HEK293 (cell line): ENCODE results near the gene ACTR6.
A peak's percentile ranks its signal among the peaks of the same experiment; 100 is the strongest.

ENCODE experiments used
- CTCF ChIA-PET: fragments of 350-600 bp; formaldehyde crosslinking; extraction: SDS; loops from one replicate; lab custom pipeline; 2021; ENCODE audit warnings: antibody characterized with exemption; lab: Yijun Ruan, JAX
- POLR2A ChIA-PET: fragments of 300-600 bp; formaldehyde crosslinking; extraction: SDS; loops from one replicate; lab custom pipeline; 2020; ENCODE audit warnings: antibody characterized with exemption, inconsistent platforms; lab: Yijun Ruan, JAX
- H3K27ac ChIP-seq: fragments of 200-500 bp; sonication (Bioruptor generic); 2 replicates; pipeline ENCODE4 v1.5.1; 2014; ENCODE audit warnings: low read depth, low read length, control low read depth, inconsistent platforms; ENCODE audit errors: extremely low read depth
- H3K36me3 ChIP-seq, 2 experiments: fragments of 200-500 bp in 1 of 2; sonication (Bioruptor generic) in 1 of 2; 1 replicate in 1 of 2; 2 replicates in 1 of 2; pipeline ENCODE4 v1.5.1; 2014 to 2017; ENCODE audit warnings: inconsistent platforms in 2 of 2, low read length in 2 of 2; ENCODE audit not compliant: control insufficient read depth in 2 of 2, insufficient read depth in 1 of 2
- H3K4me1 ChIP-seq: fragments of 200-500 bp; sonication (Bioruptor generic); 2 replicates; pipeline ENCODE4 v1.5.1; 2014; ENCODE audit warnings: mild to moderate bottlenecking, low read length, inconsistent platforms; ENCODE audit not compliant: control insufficient read depth, insufficient read depth
- H3K4me3 ChIP-seq: 2 replicates; pipeline ENCODE4 v1.5.1; 2011; ENCODE audit warnings: low read depth, mild to moderate bottlenecking, control low read depth, low read length, moderate library complexity
- H3K9me3 ChIP-seq: fragments of 200-500 bp; sonication (Bioruptor generic); 2 replicates; pipeline ENCODE4 v1.5.1; 2014; ENCODE audit warnings: low read depth, low read length, inconsistent platforms; ENCODE audit not compliant: control insufficient read depth, insufficient read depth
- BCL11A ChIP-seq: fragments of 450-650 bp; formaldehyde crosslinking; IDR thresholded peaks from 2 replicates; pipeline ENCODE4 v1.5.1; 2016; ENCODE audit warnings: low read depth, missing biosample characterization, missing genetic modification characterization
- KLF1 ChIP-seq: fragments of 450-650 bp; formaldehyde crosslinking; IDR thresholded peaks from 2 replicates; pipeline ENCODE4 v1.5.1; 2016; ENCODE audit warnings: missing biosample characterization, missing genetic modification characterization
- PRDM1 ChIP-seq: fragments of 450-650 bp; formaldehyde crosslinking; IDR thresholded peaks from 2 replicates; pipeline ENCODE4; 2016; ENCODE audit warnings: missing biosample characterization, missing genetic modification characterization
- ZBTB48 ChIP-seq: fragments of 450-650 bp; formaldehyde crosslinking; IDR thresholded peaks from 2 replicates; pipeline ENCODE4 v1.5.1; 2016; ENCODE audit warnings: missing biosample characterization, missing genetic modification characterization
- ZNF121 ChIP-seq: fragments of 450-650 bp; formaldehyde crosslinking; IDR thresholded peaks from 2 replicates; pipeline ENCODE4 v1.5.1; 2016; ENCODE audit warnings: missing biosample characterization, missing genetic modification characterization
- ZNF133 ChIP-seq: fragments of 450-650 bp; formaldehyde crosslinking; IDR thresholded peaks from 2 replicates; pipeline ENCODE4 v1.5.1; 2016; ENCODE audit warnings: missing biosample characterization, missing genetic modification characterization
- ZNF248 ChIP-seq: fragments of 450-650 bp; formaldehyde crosslinking; IDR thresholded peaks from 2 replicates; pipeline ENCODE4 v1.5.1; 2017; ENCODE audit warnings: missing biosample characterization, missing genetic modification characterization
- ZNF266 ChIP-seq: fragments of 450-650 bp; formaldehyde crosslinking; IDR thresholded peaks from 2 replicates; pipeline ENCODE4 v1.5.1; 2016; ENCODE audit warnings: missing biosample characterization, missing genetic modification characterization, low read depth
- ZNF654 ChIP-seq: fragments of 450-650 bp; formaldehyde crosslinking; IDR thresholded peaks from 2 replicates; pipeline ENCODE4 v1.5.1; 2016; ENCODE audit warnings: low read depth, missing biosample characterization, missing genetic modification characterization
- ZNF670 ChIP-seq: fragments of 450-650 bp; formaldehyde crosslinking; IDR thresholded peaks from 2 replicates; pipeline ENCODE4 v1.5.1; 2016; ENCODE audit warnings: missing biosample characterization, missing genetic modification characterization, low read depth
- ZSCAN30 ChIP-seq: fragments of 450-650 bp; IDR thresholded peaks from 2 replicates; pipeline ENCODE4 v1.5.1; 2018; ENCODE audit warnings: missing biosample characterization, mild to moderate bottlenecking, missing genetic modification characterization, moderate library complexity
- TF ChIP-seq, protein P1 (sequence below): fragments of 450-650 bp; formaldehyde crosslinking; IDR thresholded peaks from 2 replicates; pipeline ENCODE4 v1.5.1; 2016; ENCODE audit warnings: missing biosample characterization, missing genetic modification characterization
- TF ChIP-seq, protein P2 (sequence below): fragments of 450-650 bp; formaldehyde crosslinking; IDR thresholded peaks from 2 replicates; pipeline ENCODE4; 2016; ENCODE audit warnings: missing biosample characterization, missing genetic modification characterization
- TF ChIP-seq, protein P3 (sequence below): fragments of 450-650 bp; formaldehyde crosslinking; IDR thresholded peaks from 2 replicates; pipeline ENCODE4 v1.5.1; 2016; ENCODE audit warnings: missing biosample characterization, missing genetic modification characterization

ACTR6 gene

DNA sequence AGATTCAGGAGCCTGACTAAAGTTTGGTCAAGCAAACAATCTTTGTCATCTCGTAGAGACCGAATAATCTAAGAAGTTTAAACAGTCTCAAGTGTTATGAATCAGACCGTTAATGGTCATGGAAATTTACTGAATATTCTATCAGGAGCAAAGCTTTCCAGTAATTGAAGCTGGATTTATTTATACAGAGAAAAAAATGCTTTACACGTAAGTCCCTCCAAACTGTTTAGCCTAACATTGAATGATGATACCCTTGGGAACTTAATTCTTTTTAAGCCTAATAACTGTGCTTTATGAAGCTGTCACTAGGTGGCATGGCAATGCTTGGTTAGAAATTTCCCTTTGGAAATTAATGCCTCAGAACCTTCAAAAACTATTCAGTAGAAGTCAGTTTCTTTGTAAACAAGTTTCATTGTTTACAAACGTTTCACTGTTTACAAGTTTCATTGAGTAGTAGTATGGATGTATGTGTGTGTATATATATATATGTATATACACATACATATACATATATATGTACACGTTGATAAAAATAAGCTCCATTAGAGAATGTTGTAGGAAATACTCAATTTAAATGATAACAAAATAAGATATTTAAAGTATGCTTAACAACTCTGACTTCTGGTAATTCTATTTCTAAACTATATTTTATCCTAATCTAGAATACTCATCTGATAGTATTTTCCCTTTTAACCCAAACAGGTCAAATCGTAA, 34.1 kb downstream of the ACTR6 start (continued):
- TF ChIP-seq, protein P1, sequence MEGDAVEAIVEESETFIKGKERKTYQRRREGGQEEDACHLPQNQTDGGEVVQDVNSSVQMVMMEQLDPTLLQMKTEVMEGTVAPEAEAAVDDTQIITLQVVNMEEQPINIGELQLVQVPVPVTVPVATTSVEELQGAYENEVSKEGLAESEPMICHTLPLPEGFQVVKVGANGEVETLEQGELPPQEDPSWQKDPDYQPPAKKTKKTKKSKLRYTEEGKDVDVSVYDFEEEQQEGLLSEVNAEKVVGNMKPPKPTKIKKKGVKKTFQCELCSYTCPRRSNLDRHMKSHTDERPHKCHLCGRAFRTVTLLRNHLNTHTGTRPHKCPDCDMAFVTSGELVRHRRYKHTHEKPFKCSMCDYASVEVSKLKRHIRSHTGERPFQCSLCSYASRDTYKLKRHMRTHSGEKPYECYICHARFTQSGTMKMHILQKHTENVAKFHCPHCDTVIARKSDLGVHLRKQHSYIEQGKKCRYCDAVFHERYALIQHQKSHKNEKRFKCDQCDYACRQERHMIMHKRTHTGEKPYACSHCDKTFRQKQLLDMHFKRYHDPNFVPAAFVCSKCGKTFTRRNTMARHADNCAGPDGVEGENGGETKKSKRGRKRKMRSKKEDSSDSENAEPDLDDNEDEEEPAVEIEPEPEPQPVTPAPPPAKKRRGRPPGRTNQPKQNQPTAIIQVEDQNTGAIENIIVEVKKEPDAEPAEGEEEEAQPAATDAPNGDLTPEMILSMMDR (tag by site-specific recombination) = 0 out of 2 replicates have a peak, but pooled peaks have one; percentile 46
- peak; percentile 47; the same call in 1 of the 2 replicates for TF ChIP-seq PRDM1 (tag by site-specific recombination)
- TF ChIP-seq KLF1 (tag by site-specific recombination) = no peak

DNA sequence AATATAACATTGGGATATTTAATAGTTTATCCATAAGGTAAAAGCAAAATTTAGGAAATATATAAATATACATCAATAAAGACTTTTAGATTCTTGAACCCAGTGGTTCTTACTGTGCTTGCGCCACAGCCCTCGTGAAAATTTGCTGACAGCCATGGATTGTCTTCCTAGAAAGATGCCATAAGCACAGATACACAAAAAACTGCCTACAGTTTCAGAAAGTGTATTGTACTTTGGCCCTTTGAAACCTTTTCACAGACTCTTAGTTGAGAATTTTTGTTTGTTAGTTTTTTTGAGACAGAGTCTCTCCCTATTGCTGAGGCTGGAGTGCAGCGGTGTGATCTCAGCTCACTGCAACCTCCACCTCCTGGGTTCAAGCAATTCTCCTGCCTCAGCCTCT, 38.2 kb downstream of the ACTR6 start:
- TF ChIP-seq, protein P2, sequence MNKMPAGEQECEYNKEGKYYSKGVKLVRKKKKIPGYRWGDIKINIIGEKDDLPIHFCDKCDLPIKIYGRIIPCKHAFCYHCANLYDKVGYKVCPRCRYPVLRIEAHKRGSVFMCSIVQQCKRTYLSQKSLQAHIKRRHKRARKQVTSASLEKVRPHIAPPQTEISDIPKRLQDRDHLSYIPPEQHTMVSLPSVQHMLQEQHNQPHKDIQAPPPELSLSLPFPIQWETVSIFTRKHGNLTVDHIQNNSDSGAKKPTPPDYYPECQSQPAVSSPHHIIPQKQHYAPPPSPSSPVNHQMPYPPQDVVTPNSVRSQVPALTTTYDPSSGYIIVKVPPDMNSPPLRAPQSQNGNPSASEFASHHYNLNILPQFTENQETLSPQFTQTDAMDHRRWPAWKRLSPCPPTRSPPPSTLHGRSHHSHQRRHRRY = no peak
- no peak for TF ChIP-seq ZNF670 (tag by site-specific recombination)
- TF ChIP-seq BCL11A (tag by site-specific recombination) = no peak
- TF ChIP-seq ZNF248 (tag by site-specific recombination) = no peak
- no peak for TF ChIP-seq ZNF654 (tag by site-specific recombination)
- no peak for TF ChIP-seq ZBTB48 (tag by site-specific recombination)
- no peak for TF ChIP-seq ZNF266 (tag by site-specific recombination)
- no peak for TF ChIP-seq ZNF133 (tag by site-specific recombination)
- H3K36me3 ChIP-seq = no peaks in the 10 kb centered on the region
- no peaks in the 10 kb centered on the region for H3K4me1 ChIP-seq
- H3K4me3 ChIP-seq = no peak overlapping the region
- no peaks in the 10 kb centered on the region for H3K9me3 ChIP-seq
- ChIA-PET CTCF (no interaction called here), POLR2A (no interaction called here)
- no peak overlapping the region for H3K27ac ChIP-seq

DNA sequence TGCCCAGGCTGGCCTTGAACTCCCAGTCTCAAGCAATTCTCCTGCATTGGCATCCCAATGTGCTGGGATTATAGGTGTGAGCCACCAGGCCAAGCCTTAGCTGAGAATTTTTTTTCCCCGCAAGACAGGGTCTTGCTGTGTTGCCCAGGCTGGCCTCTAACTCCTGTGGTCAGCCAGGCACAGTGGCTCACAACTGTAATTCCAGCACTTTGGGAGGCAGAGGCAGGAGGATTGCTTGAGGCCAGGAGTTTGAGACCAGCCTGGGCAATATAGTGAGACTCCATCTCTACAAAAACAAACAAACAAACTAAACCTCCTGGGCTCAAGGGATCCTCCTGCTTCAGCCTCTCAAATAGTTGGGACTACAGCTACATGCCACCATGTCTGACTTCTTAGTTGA, 39.0 kb downstream of the ACTR6 start:
- TF ChIP-seq ZNF121 (tag by site-specific recombination) (peak; percentile 70), ZSCAN30 (no peak)
- TF ChIP-seq, protein P3, sequence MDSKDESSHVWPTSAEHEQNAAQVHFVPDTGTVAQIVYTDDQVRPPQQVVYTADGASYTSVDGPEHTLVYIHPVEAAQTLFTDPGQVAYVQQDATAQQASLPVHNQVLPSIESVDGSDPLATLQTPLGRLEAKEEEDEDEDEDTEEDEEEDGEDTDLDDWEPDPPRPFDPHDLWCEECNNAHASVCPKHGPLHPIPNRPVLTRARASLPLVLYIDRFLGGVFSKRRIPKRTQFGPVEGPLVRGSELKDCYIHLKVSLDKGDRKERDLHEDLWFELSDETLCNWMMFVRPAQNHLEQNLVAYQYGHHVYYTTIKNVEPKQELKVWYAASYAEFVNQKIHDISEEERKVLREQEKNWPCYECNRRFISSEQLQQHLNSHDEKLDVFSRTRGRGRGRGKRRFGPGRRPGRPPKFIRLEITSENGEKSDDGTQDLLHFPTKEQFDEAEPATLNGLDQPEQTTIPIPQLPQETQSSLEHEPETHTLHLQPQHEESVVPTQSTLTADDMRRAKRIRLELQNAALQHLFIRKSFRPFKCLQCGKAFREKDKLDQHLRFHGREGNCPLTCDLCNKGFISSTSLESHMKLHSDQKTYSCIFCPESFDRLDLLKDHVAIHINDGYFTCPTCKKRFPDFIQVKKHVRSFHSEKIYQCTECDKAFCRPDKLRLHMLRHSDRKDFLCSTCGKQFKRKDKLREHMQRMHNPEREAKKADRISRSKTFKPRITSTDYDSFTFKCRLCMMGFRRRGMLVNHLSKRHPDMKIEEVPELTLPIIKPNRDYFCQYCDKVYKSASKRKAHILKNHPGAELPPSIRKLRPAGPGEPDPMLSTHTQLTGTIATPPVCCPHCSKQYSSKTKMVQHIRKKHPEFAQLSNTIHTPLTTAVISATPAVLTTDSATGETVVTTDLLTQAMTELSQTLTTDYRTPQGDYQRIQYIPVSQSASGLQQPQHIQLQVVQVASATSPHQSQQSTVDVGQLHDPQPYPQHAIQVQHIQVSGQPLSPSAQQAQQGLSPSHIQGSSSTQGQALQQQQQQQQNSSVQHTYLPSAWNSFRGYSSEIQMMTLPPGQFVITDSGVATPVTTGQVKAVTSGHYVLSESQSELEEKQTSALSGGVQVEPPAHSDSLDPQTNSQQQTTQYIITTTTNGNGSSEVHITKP (tag by site-specific recombination) = no peak
- Histone ChIP-seq H3K4me1 (no peaks in the 10 kb centered on the region), H3K36me3 (no peaks in the 10 kb centered on the region), H3K4me3 (no peak overlapping the region), H3K9me3 (no peaks in the 10 kb centered on the region), H3K27ac (no peak overlapping the region)
- CTCF ChIA-PET = no interaction called here
- POLR2A ChIA-PET = no interaction called here
